ENCODE data around the gene DENND6B.

Gene DENND6B

GRCh38 chr22:50287731-50288130 lies 39.1 kb downstream of the DENND6B start:
- TF ChIP-seq CTCF (IDR thresholded peaks at IDR 0.05): no peak

- no peak for TF ChIP-seq CTCF (IDR thresholded peaks at IDR 0.05)
Measured at GRCh38 chr22:50286701-50287318, 40.0 kb downstream of the DENND6B start.

- no peak for TF ChIP-seq CTCF (IDR thresholded peaks at IDR 0.05)
Measured at GRCh38 chr22:50286275-50286674, 40.5 kb downstream of the DENND6B start.

- TF ChIP-seq CTCF (IDR thresholded peaks at IDR 0.05): no peak
Measured at GRCh38 chr22:50285568-50286229, 41.1 kb downstream of the DENND6B start.

GRCh38 chr22:50284479-50284878 lies 42.3 kb downstream of the DENND6B start:
- no peak for TF ChIP-seq CTCF (IDR thresholded peaks at IDR 0.05)

GRCh38 chr22:50283821-50284220 lies 43.0 kb downstream of the DENND6B start:
- no peak for TF ChIP-seq CTCF (IDR thresholded peaks at IDR 0.05)

GRCh38 chr22:50282361-50283155 lies 44.3 kb downstream of the DENND6B start:
- no peak for TF ChIP-seq CTCF (IDR thresholded peaks at IDR 0.05)

Measured in LNCAP (cell line).